Cardiac atrium fibroblast (primary cell): ENCODE data around the gene ZNF558. TPM values are rescaled to one million over a fixed set of nuclear protein-coding genes. Genes with fewer than 3 reads are reported as not detected.

Experiments used
- total RNA-seq: library from RNA; depleted of rRNA; stranded (reverse); fragments of >200 nt; gene quantifications from 2 replicates; pipeline ENCODE4 v1.2.3, GENCODE V29; 2015

The ZNF558 gene
- total RNA-seq, result 29.4 and 33.2 TPM in 2 replicates

GRCh38 chr19:8832132-8833021 is at the start of gene ZNF558, which contains the start of gene MBD3L1:
ZNF558 (minus strand) TSS chr19:8832304; CDS start chr19:8822659, 9,645 bp downstream.
MBD3L1 (plus strand) TSS chr19:8832377; CDS start chr19:8842679, 10,302 bp downstream.

Other genes with a start within 250 kb of the ZNF558 start
- gene ADAMTS10, start 221.6 kb downstream of the ZNF558 start, total RNA-seq, result 7.8 and 26.0 TPM in 2 replicates
- not detected in 2 replicates for gene NFILZ, start 201.7 kb downstream of the ZNF558 start, total RNA-seq
- not detected in 2 replicates for gene ACTL9, start 133.5 kb downstream of the ZNF558 start, total RNA-seq
- gene OR2Z1, start 110.7 kb downstream of the ZNF558 start, total RNA-seq, result not detected in 2 replicates
- not detected in 2 replicates for gene MBD3L1, start 73 bp upstream of the ZNF558 start, total RNA-seq
- not detected in 2 replicates for gene MUC16, start 178.1 kb upstream of the ZNF558 start, total RNA-seq